AG09309 (cell line): ENCODE results near the gene NPY1R.

Experiments used
- DNase-seq: peaks from one replicate; pipeline ENCODE4 v3.0.0-alpha.2; 2010; ENCODE audit warnings: low read depth
- H3K4me3 ChIP-seq: 2 replicates; pipeline ENCODE4 v1.5.1; 2011; ENCODE audit warnings: mild to moderate bottlenecking, low read depth, low read length, moderate library complexity; ENCODE audit not compliant: control insufficient read depth
- CTCF ChIP-seq: IDR thresholded peaks from 2 replicates; pipeline ENCODE4 v1.5.1; 2011; ENCODE audit warnings: mild to moderate bottlenecking, low read depth, low read length, inconsistent platforms; ENCODE audit not compliant: insufficient read depth, control insufficient read depth; ENCODE audit errors: missing control alignments

NPY1R gene

GRCh38 chr4:163332526-163333406 lies at the start of gene NPY1R:
TSS of gene NPY1R (minus strand) at chr4:163332596. CDS start at chr4:163326554, 6,042 bp downstream.
- H3K4me3 ChIP-seq, result peak within 1 kb of the TSS; percentile 60
- peak; percentile 80 for TF ChIP-seq CTCF
- DNase-seq, result peak; percentile 41

GRCh38 chr4:163380703-163381102 lies 48.3 kb upstream of the NPY1R start:
- TF ChIP-seq CTCF, result no peak
- DNase-seq, result no peak
- no peak overlapping the region for H3K4me3 ChIP-seq

DNA sequence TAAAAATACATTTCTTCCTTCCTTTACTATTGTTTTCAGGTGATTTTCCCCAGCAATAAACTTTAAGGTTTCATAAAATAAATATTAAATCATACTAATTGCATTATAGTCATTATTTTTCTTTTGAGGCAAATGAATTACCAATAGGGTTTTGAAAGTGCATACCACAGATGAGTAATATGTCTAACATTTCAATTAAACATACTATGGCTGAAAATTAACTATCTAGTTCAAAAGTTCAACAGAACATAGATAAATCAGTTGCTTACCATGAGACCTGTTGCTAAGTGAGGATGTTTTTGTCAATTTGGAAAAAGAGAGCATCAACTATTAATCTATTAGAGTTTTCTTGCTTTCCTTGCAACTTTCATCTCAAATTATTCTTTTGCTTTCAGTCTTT lies 46.3 kb upstream of the NPY1R start:
- TF ChIP-seq CTCF, result no peak
- DNase-seq, result no peak
- no peak overlapping the region for H3K4me3 ChIP-seq

- no peak overlapping the region for H3K4me3 ChIP-seq
- no peak for DNase-seq
- TF ChIP-seq CTCF, result no peak
These were observed 39.6 kb upstream of the NPY1R start for GRCh38 chr4:163372029-163372428.

GRCh38 chr4:163367651-163368050 lies 35.3 kb upstream of the NPY1R start:
- no peak for DNase-seq
- H3K4me3 ChIP-seq, result no peak overlapping the region

DNA sequence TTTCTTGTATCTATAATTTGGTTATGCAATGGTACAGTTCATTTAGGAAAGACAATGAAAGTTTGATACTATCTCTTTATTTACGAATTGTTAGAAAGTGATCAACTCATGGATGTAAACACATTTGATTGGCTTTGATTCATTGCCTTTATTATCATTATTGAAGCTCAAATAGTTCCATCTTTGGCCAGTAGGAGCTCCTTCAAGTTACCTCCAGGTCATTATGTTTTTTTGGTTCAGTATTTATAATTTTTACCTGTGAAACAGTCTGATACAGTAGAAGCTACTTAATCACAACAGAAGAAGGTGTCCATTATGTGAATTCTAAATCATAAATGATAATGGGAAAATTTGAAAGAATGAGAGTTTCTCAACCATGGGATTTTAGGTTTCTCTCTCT lies 23.7 kb upstream of the NPY1R start:
- no peak for TF ChIP-seq CTCF
- no peak overlapping the region for H3K4me3 ChIP-seq
- DNase-seq, result no peak

More at GRCh38 chr4:163367651-163368050, 35.3 kb upstream of the NPY1R start:
- TF ChIP-seq CTCF, result no peak
